ENCODE measurements around the gene UBE2V1. TPM values are rescaled to one million over a fixed set of nuclear protein-coding genes. Genes with fewer than 3 reads are reported as not detected.
A peak's percentile ranks its signal among the peaks of the same experiment; 100 is the strongest.

UBE2V1 gene
- total RNA-seq, 1 donor from 2014 or later: 223 TPM

DNA sequence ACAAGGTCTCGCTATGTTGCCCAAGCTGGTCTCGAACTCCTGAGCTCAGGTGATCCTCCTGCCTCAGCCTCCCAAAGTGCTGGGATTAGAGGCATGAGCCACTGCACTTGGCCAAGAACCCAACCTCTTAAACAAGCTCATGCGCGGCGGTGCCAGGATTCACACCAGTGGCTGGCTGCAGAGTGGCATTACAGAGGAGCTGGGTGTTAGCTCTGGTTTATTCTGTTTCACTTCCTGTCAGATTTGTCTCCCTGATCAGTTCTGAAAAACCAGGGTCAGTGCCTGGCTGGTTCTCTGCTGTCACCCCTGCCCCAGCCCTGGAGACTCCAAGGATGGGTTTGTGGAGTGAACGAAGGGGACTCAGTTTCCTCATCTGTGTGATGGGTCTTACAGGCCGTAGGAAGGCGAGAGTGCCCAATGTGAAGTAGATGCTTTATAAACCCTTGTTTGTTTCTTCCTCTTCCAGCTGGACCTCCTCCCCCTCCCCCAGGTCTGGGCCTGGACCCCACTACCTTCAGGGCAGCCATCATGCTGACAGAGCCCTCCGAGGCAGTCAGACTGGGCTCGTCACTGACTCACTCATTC lies 63.4 kb downstream of the UBE2V1 start:
- Mint-ChIP-seq H3K36me3 (ENCODE audit: low read depth, unreplicated experiment) (no peaks in the 10 kb centered on the region), H3K4me1 (ENCODE audit: unreplicated experiment) (peaks cover 29% of the 10 kb centered on the region), H3K27ac (ENCODE audit: unreplicated experiment) (no peak overlapping the region), H3K9me3 (ENCODE audit: unreplicated experiment) (no peaks in the 10 kb centered on the region), H3K4me3 (ENCODE audit: unreplicated experiment) (no peak overlapping the region), H3K27me3 (ENCODE audit: unreplicated experiment) (peaks cover 10% of the 10 kb centered on the region)
- DNase-seq (ENCODE audit: low spot score): no peak
- TF ChIP-seq, protein P1, sequence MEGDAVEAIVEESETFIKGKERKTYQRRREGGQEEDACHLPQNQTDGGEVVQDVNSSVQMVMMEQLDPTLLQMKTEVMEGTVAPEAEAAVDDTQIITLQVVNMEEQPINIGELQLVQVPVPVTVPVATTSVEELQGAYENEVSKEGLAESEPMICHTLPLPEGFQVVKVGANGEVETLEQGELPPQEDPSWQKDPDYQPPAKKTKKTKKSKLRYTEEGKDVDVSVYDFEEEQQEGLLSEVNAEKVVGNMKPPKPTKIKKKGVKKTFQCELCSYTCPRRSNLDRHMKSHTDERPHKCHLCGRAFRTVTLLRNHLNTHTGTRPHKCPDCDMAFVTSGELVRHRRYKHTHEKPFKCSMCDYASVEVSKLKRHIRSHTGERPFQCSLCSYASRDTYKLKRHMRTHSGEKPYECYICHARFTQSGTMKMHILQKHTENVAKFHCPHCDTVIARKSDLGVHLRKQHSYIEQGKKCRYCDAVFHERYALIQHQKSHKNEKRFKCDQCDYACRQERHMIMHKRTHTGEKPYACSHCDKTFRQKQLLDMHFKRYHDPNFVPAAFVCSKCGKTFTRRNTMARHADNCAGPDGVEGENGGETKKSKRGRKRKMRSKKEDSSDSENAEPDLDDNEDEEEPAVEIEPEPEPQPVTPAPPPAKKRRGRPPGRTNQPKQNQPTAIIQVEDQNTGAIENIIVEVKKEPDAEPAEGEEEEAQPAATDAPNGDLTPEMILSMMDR (IDR thresholded peaks at IDR 0.05; ENCODE audit: unreplicated experiment): no peak

DNA sequence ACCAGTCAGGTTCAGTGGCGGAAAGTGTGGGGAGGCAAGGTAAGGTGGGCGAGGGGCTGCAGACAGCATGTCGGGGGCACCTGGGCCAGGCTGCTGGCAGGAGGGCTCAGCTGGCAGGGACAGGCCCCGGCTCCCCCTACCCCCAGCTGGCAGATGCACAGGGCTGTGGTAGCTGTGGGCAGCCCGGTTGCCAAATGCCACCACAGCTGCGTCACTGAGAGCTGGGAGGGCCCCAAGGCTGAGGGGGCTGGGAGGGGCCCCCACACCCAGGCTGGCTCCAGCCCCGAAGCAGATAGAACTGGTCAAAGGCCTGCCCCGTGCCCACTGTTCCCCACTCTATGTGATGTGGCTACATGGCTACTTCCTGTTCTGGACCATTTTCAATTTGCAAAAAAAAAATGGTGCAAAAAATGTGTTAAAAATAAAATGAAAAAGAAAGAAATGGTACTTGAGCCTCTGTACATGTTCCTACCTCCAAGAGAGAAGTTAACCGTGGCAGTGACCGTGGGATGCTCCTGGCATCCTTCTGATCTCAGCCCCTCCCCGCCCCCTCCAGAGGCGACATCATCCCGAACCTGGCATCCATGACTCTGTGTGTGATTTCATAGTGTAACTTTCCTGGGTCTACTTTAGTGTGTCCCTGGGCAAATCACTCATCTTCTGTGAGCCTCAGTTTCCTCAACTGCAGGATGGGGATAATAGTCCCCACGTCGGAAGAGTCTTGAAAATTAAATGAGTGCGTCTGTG lies 64.4 kb downstream of the UBE2V1 start:
- peak overlapping the region; percentile 3 for H3K27ac Mint-ChIP-seq (ENCODE audit: unreplicated experiment)

DNA sequence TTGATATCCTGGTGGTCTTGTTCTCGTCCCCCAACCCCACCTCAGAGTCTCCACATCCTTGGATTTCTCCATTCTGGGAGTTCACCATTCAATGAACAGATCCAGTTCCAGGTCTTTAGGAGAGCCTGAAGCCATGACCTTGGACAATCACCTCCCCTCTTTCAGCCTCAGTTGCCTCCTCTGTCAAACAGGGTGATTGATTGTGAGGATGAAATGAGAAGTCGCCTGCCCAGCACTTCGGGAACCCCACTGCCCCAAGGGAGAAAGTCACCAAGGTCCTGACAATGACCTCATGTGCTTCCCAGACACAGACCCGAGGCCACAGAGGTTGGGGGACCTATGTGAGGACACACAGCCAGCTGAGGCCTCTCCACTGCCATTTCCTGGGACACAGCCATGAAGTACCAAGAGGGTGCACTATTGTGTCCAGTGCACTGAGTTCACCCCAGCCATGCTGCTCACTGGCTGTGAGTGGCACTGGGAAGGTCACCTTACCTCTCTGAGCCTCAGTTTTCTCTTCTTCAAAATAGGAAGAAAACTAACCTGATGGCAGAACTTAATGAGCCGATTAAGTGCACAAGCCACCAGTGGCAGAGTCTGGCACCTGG lies 68.5 kb downstream of the UBE2V1 start:
- peaks cover 10% of the 10 kb centered on the region for H3K27me3 Mint-ChIP-seq (ENCODE audit: unreplicated experiment)
- H3K4me1 Mint-ChIP-seq (ENCODE audit: unreplicated experiment): peaks cover 49% of the 10 kb centered on the region
- peak overlapping the region; percentile 57 for H3K27ac Mint-ChIP-seq (ENCODE audit: unreplicated experiment)
- TF ChIP-seq, protein P1 (IDR thresholded peaks at IDR 0.05; ENCODE audit: unreplicated experiment): no peak
- H3K4me3 Mint-ChIP-seq (ENCODE audit: unreplicated experiment): no peak overlapping the region
- no peak for DNase-seq (ENCODE audit: low spot score)
- peaks cover 4% of the 10 kb centered on the region for H3K36me3 Mint-ChIP-seq (ENCODE audit: low read depth, unreplicated experiment)
- no peaks in the 10 kb centered on the region for H3K9me3 Mint-ChIP-seq (ENCODE audit: unreplicated experiment)

More for the DNA sequence above, 64.4 kb downstream of the UBE2V1 start:
- Mint-ChIP-seq H3K27me3 (ENCODE audit: unreplicated experiment) (peaks cover 10% of the 10 kb centered on the region), H3K9me3 (ENCODE audit: unreplicated experiment) (no peaks in the 10 kb centered on the region), H3K4me3 (ENCODE audit: unreplicated experiment) (no peak overlapping the region), H3K4me1 (ENCODE audit: unreplicated experiment) (peaks cover 37% of the 10 kb centered on the region), H3K36me3 (ENCODE audit: low read depth, unreplicated experiment) (no peaks in the 10 kb centered on the region)
- TF ChIP-seq, protein P1 (IDR thresholded peaks at IDR 0.05; ENCODE audit: unreplicated experiment): no peak
- DNase-seq (ENCODE audit: low spot score): no peak

DNA sequence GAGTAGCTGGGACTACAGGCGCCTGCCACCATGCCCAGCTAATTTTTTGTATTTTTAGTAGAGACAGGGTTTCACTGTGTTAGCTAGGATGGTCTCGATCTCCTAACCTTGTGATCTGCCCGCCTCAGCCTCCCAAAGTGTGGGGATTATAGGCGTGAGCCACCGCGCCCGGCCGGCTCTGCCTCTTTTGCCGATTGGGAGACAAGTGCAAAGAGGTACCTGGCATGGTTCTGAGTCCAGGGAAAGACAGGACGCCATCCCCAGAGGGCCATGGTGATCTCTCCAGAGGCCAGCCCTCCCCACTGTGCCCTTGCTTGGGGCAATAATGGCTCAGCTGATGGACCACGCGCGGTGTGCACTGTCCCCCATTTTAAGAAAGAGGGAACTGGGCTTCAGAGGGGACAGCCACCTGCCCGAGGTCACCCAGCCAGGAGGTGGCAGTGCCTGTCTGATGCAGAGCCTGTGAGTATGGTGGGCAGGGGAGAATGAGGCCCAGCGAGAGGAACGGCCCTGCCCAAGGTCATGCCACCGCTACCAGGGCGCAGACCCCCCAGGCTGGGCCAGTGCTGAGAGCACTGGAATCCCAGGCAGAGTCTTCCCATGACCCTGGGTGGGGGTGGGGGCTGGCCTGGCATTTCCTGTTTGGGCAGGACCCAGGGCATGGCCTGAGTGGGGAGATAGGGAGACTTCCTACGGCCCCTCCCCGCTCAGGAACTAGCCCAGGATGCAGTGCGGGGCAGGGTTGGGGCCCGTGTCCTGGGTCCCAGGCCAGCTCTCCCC lies 69.2 kb downstream of the UBE2V1 start:
- peaks cover 4% of the 10 kb centered on the region for H3K36me3 Mint-ChIP-seq (ENCODE audit: low read depth, unreplicated experiment)
- TF ChIP-seq, protein P1 (IDR thresholded peaks at IDR 0.05; ENCODE audit: unreplicated experiment): no peak
- peaks cover 49% of the 10 kb centered on the region for H3K4me1 Mint-ChIP-seq (ENCODE audit: unreplicated experiment)
- peaks cover 10% of the 10 kb centered on the region for H3K27me3 Mint-ChIP-seq (ENCODE audit: unreplicated experiment)
- no peak overlapping the region for H3K4me3 Mint-ChIP-seq (ENCODE audit: unreplicated experiment)
- H3K9me3 Mint-ChIP-seq (ENCODE audit: unreplicated experiment): no peaks in the 10 kb centered on the region
- DNase-seq (ENCODE audit: low spot score): no peak
- peak overlapping the region; percentile 64 for H3K27ac Mint-ChIP-seq (ENCODE audit: unreplicated experiment)

All from endothelial cell (in vitro differentiated cells).